Uterus (tissue), 2 donors: ENCODE measurements around the gene RPS6KC1.

ENCODE experiments used
- CTCF ChIP-seq, 4 experiments: fragments of 200-600 bp in 2 of 4; fragments of 450-650 bp in 2 of 4; sonication (generic) in 2 of 4; IDR thresholded peaks; one replicate each; pipeline ENCODE4 v1.5.1; 2016 to 2019; ENCODE audit warnings: antibody characterized with exemption in 4 of 4, mild to moderate bottlenecking in 2 of 4, moderate library complexity in 1 of 4
- POLR2A ChIP-seq, 2 donors: fragments of 450-650 bp; IDR thresholded peaks; one replicate each; pipeline ENCODE4 v1.6.1; 2016; ENCODE audit warnings: antibody characterized with exemption in 2 of 2, mild to moderate bottlenecking in 1 of 2, moderate library complexity in 1 of 2

GRCh38 chr1:213286235-213286634, 235.2 kb downstream of the RPS6KC1 start:
- TF ChIP-seq CTCF (IDR thresholded peaks at IDR 0.05) (no peak), POLR2A (IDR thresholded peaks at IDR 0.05) (no peak)
